ENCODE data around the gene SEC16A.

SEC16A gene

DNA sequence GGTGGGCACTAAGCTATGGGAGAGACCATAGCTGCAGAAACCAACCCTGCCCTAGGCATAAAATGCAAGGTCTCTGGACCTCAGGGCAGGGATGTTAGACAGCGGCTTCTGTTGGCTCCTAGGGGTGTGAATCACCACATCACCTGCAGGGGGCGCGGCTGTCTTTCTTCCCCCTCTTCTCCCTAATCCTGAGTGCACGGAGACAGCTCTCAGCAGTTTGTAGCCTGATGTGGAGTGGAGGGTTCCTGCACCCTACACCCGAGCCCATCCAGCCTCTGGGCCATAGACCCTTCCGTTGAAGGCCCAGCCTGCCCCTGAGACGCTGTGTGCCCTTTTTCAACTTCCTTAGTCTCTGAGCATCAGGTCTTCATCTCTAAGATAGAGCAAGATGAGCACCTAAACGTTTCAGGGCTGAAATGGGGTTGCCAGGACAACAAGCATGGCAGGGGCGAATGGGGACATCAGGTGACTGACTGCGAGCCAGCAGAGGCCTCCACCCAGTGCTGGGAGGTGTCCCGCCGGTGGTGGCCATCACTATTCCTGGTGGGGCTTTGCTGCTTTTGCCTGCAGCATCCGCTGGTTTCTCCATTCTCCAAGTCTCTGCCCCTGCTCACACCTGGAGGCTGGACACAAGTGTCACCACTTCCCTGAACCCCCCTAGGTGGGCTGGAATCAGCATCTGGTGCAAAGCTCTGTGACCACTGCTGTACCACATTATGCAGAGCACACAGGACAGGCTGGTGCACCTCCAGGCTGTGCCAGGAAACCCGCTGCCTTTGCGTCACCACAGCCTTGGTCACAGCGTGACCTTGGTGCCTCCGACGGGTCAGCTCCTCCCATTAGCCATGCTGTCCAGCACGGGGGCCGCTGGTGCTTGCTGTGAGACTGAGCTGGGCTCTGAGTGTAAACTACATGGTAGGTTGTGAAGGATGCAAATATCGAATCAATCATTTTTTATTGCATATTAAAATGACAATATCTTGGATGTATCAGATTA is 2.5 kb upstream of the SEC16A start:
- DNase-seq = peak; percentile 59 to 65

DNA sequence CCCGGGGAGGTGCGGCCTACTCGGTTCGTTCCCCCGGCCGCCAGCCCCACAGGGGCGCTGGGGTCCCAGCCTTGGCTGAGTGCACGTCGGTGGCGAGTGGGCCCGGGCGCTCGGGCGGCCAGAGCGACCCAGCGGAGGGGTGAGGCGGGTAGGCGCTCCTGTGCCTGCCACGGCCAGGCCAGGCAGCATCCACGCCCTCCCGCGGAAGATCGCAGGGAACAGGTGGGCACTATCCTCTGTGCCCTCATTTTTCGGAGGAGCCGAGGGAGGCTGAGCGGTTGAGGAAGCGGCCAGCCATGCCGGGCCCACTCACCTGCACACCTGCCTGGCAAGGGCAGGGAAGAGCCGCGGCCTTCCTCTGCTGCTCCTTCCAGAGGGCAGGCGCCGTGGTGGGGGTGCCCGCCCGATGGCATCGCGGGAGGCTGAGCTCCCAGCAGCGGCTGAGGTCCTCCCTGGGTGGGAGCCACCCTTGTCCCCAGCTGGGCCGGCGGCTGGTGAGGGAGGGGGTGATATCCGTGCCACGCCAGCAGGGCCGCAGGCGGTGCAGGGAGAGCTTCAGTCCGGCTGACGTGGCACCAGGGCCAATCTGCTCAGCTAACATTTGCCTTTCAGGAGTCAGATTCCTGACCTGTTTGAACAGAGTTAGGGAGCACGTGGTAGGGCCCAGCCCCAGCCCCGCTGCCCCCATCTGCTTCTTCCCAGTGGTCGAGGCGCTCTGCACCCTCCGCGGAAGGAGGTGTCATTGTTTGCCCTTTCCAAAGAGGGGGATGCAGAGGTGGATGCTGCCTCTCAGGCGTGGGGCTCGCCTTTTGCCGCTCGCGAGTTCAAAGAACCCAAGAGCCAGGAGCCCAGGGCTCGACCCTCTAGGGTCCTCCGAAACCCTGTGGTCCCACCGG is 1.6 kb upstream of the SEC16A start:
- peak in 1 of 2 donors; percentile 45 for DNase-seq

DNA sequence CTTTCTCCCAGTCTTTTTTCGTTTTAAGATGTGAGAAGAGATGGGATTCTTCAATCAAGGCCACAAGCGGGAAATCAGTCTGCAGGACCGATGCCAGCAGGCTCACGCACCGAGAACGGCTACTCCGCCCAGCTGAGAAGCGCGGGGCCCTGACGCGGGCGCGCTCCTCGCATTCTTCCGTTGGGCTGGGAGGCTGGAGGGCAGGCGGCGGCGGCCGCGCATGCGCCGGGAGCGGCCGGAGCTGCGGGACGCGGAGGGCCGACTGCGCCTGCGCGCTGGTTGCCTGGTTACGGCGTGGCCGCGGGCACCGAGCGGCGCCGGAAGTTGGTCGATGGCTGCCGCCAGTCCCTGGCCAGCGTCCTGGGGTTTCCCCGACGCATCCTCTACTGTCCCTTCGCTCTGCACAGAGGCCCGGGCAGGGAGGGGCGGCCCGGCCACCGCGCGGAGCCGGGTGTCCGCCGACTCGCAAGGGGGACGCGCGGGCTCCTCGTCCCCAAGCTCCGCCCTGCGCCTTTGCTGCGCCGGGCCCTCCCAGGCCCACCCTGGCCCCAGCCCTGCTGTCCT is 831 bp upstream of the SEC16A start:
- DNase-seq = peak; percentile 83 to 95

DNA sequence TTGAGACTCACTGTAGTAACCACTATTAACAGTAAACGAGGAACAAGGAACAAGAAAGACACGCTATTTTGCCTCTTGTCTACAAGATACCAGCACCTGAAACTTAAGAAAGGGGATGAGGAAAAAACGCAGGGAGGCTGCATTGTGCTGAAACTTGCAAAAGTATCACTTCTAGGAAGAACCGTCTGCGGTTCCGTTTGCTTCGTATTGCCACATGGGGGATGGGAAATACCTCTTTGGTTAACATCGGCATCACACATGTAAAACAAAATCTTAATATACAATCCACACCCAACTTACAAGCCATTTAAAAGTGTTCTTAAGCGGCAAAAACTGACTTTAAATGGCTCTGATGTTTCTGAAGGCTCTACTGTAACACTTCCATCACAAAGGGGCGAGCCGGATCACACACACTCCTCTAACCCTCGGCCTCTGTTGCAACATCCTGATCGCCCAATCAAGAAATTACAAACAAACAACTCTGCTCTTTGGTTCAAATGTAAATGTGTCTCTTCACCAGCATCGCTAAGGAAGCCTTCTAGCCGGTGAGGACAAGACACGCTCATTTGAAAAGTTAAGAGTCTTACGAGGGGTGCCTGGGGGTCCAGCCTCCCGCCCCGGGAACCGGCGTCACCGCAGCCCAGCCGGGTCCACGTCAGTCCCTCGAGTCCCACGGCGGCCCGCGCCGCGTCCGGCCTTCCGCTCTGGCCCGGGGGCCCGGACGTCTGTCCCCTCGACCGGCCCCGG is 621 bp downstream of the SEC16A start:
- DNase-seq = peak in 1 of 2 donors; percentile 59

DNA sequence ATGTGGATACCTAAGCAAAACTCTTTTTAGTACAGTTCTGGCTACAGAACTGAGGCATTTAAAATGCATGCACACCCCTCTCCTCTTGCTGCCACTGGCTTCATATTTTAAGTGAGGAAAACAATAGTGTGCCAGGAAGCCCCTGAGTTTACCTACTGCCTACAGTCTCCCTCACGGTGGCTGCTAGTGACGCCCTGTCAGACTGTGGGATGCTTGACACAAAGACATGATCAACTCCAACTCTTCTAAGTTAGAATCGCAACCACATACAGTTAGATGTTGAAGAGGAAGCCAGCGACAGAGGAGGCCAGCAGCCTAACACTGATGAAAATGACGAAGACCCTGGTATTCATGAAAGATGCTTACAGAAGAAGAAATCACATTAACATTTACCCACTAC is 1.3 kb downstream of the SEC16A start:
- no peak for DNase-seq

DNA sequence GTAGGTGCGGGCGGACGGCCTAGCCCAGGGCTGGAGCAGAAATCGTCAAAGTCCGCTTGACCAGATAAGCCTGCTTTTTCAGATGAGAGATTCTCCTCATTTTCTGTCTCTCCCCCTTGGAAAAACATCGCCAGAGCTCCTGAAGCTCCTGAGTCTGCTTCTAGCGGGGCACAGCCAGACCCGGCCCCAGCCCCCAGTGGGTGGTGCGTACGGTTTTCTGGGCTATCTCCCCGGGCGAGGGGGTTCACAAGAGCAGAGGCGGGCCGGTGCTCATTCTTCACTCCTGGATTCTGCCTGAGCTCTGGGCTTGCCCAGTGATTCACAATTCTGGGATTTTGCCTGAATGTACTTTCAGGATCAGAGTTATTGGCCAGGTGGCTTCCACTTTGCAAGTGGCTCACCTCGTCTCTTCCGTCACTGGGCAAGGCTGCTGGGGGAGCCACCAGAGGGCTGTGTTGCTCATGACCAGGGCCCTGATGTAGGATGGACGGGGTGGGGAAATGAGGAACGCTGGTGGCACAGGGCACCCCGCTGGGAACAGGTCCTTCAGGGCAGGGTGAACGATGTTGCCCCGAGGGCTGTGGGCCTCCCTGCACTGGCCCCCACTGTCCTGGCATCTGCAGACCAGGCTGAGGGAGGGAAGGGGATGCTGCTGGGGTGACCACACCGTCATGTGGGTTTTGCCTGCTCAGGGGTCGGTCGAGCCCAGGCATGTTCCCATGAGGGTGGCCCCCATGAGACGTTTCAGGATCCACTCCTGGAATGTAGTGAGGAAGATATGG is 6.3 kb downstream of the SEC16A start:
- no peak for DNase-seq

DNA sequence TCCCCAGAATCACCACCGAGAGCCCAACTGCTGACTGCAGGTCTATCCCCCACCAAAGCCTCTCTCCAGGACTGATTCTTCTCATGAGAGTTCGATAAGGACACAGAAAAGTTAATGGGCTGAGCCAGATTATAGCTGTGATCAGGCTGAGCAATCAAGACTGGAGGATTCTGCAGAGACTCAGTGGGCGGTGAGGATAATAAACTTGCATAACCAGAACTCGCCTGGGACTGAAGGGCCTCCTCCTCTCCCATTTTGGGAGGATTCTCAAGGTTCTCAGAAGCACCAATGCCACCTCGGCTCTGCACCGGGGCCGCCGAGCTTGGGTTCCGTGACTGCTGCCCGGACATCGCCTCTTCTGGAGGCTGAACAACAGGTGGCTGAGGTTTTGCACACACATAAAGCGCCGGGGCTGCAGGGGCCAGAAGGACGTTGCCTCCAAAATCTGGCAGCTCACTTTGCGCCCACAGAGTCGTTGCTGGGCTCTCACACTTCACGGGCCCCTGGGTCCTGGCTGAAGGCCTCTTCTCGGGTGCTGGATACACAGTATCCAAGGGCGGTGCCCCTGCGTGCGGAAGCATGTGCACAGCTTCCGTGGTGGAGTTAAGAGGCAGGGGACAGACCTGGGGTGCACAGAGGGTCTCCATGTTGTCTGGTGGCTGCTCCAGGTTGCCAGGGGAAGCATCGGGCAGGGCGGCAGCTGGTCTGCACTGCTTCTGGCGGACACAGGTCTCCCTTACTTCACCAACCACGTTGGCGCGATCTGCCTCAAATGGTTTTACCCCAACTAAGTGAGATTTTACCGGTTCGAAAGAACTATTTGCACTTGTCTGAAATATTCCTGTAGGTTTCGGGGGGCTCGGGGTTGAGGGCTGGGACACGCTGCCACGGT is 7.6 kb downstream of the SEC16A start:
- no peak for DNase-seq

DNA sequence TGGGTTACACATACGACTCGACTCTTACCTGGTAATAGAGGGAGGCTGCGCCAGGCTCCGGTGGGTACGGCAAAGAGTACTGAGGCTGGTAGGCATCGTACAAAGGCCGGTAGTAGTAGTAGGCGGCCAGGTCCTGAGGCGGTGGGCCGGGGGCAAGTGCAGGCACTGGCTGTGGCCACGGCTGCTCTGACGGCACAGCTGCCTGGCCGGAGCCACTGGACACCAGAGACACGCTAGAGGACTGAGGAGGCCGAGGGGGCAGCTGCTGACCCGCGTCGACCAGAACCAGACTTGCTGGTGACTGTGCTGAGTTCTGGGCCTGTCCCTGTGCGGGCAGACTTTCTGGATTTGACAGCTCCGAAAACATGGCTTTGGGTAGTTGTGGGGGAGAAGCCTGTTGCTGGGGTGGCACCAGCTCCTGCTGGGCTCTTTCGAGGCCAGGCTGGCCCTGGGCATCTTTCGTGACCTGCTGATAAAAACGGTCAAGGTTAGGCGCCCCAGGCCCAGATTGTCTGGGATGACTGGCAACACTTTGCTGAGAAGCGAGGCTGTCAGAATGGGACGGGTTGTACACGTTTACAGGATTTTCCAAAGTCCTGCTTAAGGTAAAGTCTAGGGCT is 8.7 kb downstream of the SEC16A start:
- no peak for DNase-seq

DNA sequence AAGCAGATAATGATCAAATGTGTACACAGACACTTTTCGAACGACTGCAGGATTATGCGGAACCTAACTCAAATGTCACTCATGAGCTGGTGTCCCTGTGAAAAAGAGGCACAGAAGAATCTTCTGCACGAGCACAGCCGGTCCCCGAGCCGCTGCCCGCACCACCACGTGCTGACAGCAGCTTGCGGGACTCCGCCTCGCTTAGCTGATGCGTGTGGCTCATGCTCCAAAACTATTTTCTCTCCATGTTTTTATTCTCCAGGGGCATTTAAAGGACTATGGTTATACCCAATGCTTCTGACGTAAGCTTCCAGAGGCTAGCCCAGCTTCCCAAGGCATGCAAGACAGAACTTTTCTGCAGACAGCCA is 9.5 kb downstream of the SEC16A start:
- DNase-seq = no peak

DNA sequence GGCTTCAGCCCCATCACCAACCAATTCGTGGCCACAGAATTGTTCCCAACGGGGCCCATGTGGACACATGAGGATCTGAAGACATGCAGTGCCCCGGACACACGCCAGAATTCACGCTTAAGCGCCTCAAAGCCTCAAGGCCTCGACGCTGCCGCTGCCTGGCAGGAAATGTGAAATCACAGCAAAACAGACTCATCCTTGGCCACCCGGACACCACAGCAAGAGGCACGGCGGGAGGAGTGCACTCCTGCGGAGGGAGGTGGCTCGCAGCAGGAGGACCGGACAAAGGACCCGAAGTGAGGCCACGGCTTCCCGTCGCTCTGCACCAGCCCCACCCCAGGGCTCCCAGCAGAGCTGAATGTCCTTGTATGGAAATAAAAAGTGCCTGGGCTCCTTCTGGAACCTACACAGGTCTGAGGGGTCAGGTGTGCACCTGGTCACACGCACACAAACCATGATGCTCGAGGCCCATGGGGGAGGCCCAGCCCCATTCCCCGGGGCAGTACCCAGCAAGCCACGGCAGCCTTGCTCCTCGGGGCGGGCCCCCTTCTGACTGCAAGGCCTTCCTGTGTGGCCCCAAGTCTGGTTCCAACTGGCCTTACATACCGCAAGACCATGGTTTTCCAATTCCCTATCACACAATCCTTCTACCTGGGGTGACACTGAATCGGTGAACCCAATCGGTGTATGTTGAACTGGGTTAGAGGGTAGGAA is 10.0 kb downstream of the SEC16A start:
- DNase-seq = no peak

DNA sequence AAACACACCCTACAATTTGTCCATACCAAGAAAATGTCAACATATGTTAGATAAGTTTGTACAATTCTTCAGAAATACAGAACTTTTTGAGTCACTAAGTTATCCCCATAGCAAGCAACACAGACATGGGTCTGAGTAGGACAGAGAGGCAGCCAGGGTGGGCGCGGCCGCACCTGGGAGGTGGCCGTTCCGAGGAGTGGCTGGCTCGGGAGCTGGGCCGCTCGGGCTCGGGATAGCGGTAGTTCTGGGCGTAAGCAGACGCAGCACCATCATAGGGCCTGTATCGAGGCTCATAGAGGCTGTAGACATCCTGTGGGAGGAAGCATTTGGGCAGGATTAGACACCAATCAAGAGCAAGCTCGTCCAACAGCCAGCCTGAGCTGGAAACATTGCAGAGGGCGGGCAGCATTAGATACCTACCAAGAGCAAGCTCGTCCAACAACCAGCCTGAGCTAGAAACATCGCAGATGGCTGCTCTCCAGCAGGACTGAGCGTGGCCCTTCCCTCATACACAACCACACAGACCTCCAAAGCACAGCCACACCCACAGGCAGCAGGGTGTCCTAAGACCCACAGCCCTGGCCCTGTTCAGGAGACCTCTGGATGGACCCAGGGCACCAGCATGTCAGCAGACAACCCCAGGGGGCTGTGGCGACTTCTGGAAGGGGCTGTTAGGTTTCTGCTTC is 10.9 kb downstream of the SEC16A start:
- no peak for DNase-seq

DNA sequence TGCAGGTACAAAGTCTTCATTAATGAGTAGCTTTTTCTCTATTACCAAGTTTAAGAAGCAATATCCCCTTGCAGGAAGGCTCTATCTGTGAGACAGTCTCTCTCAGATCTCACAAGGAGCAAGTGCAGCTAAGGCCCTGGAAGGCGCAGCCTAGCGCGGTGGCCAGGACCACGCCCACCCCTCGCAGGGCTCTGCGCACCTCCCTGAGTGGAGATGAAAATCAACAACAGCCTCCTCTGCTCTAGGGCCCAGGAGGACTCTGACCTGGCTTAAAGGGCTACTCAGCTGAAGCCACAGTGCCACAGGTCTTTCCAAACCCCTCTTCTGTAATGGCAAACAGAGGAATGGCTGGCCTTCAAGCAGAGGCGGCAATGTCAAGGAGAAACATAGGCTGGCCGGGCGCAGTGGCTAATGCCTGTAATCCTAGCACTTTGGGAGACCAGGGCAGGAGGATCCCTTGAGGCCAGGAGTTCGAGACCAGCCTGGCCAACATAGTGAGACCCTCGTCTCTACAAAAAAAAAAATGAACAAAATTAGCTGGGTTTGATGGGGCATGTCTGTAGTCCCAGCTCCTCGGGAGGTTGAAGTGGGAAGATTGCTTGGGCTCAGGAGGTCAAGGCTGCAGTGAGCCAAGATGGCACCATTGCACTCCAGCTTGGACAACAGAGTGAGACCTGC is 11.9 kb downstream of the SEC16A start:
- no peak for DNase-seq

DNA sequence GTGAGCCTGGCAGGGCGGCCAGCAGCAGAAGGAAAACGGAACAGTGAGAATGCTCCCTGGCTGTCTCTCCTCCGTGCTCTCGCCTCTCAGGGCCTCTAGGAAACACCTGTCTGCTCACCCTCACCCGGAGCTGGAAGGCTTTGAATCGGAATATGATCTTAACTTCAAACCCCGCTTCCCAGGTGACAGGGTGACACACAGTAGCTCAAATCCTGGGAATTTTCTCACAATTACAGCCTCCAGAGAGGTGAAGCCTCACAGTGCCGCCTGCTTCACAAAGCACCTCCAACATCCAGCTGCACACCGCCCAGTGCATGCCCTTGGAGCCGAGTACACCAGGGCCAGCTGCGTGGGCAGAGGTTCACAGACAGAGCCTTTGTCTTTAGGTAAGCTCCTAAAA is 12.5 kb downstream of the SEC16A start:
- no peak for DNase-seq

DNA sequence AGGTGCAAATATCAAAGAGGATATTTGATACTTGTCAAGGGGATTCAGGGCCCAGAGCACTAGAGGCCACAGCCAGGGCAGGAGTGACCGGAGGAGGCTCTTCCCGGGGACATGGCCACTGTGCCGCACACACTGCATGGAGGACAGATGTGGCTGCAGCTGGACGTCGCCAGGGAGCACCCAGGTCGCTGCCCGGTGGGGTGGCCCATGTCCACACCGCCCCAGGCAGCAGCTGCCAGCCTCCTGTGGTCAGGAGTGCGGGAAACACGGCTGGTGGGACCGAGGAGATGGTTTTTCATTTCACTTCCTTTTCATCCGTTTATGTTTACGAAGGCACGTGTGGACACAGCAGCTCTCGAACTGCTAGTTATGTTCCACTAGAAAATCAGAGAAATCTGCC is 15.1 kb downstream of the SEC16A start:
- DNase-seq = no peak

DNA sequence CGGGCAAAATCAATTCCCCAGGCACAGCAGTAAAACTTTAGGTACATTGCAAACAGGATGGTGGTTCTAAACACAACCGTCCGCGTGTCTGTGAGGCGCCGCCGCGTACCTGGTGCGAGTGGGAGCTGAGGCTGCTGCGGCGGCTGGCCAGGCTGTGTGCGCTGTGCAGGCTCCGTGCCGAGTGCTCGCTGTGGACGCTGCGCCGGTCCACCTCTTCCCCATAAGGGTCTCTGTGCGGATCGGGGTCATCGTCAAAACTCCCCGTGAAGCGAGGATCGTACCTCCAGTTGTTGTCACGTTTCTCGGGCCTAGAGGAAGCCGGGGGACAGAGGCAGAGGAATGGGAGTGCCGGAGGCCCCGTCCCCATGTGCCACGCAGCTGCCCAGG is 16.7 kb downstream of the SEC16A start:
- no peak for DNase-seq

DNA sequence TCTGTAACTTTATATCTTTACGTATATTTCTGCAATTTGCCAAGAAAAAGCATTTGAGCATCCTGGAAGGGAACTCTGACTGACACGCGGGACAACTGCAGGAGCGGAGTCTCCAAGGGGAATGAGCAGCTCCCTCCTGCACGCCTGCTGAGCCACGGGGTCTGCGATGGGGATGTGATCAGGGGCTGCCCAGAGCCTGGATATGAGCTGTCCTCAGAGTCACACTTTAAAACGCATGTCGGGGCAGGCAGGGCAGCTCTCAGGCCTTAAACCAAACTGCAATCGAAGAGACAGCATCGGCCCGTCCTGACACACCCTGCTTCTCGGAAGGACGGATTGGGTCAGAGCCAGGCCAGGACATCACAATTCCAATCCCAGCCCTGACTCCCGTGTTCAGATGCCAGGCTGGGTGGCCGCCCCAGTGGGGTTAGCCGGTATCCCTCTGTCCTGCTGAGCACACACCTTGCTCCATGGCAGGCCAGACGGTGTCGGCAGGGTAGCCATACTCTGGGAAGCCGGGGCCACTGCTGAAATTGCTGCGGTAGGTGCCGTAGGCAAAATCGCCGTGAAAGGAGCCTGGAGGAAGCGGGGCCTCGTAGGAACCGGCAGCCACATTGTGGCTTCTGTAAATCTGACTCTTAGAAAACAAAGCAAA is 17.2 kb downstream of the SEC16A start:
- DNase-seq = no peak

DNA sequence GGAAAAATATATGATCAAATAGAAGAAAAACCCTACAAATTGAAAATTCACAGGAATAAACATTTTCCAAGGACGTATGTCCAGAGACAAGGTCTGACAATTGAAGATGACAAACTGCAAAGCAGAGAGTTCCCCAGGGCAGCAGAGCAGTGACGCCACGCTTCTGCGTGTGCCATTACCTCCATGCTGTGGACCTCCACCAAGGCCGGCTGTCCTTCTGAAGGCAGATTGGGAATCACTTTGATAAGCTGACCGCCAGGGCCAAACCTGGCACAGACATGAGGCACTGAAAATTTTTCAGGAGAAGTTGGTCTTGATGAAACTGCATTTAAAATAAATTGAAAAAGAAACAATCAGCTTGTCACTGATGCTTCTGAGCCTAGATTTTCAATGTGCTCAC is 18.6 kb downstream of the SEC16A start:
- no peak for DNase-seq

DNA sequence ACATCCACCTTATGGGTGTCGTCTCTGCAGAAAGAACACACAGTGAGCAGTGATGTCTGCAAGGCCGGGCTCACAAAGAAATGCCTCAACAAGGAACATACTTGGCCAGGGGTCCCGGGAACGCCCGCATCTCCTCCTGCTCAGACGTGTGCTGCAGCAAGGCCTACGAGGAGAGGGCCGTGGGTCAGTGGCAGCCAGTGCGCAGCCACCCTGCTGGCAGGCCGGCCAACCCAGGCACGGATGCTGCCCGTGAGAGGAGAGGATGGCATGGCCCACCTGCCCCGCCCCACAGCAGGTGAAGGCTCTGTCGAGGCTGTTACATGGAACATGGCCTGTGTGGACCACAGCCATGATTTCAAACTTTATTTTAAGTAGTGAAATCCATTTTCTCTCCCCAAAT is 19.3 kb downstream of the SEC16A start:
- no peak for DNase-seq

Measured in bone marrow (tissue), 2 donors.